Ovary (tissue), 3 donors: Measurements from ENCODE around the gene ARF1.

ENCODE experiments used
- POLR2A ChIP-seq: fragments of 450-650 bp; IDR thresholded peaks from one replicate; pipeline ENCODE4 v1.6.1; 2017; ENCODE audit warnings: antibody characterized with exemption, mild to moderate bottlenecking, moderate library complexity
- TF ChIP-seq, protein P1 (sequence below), 3 donors: fragments of 450-650 bp in 2 of 3; fragments of 200-600 bp in 1 of 3; IDR thresholded peaks; one replicate each; pipeline versions ENCODE4 v1.5.1 to v1.8.0; 2016 to 2022; ENCODE audit warnings: antibody characterized with exemption in 3 of 3, mild to moderate bottlenecking in 1 of 3
- donor health status: DM: no; HTN: no; CAD: no.

DNA sequence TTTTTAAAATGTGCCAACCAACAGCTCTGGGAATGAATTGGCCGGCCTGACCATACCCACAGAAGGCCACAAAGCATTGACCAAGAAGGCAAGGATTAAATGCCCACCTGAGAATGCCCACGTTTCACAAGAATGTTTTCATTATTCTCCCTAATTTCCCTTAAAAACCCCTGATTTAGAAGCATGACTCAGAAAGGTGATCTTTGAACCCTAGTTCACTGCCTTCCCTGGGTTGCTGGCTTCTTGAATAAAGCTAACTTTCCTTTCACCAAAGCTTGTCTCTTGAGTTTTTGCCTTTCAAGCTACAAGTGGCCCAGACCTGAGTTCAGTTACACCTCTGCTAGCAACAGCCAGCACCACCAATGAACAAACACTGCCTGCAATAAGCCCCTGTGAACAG is 41.0 kb downstream of the ARF1 start:
- no peak for TF ChIP-seq POLR2A
- TF ChIP-seq, protein P1, sequence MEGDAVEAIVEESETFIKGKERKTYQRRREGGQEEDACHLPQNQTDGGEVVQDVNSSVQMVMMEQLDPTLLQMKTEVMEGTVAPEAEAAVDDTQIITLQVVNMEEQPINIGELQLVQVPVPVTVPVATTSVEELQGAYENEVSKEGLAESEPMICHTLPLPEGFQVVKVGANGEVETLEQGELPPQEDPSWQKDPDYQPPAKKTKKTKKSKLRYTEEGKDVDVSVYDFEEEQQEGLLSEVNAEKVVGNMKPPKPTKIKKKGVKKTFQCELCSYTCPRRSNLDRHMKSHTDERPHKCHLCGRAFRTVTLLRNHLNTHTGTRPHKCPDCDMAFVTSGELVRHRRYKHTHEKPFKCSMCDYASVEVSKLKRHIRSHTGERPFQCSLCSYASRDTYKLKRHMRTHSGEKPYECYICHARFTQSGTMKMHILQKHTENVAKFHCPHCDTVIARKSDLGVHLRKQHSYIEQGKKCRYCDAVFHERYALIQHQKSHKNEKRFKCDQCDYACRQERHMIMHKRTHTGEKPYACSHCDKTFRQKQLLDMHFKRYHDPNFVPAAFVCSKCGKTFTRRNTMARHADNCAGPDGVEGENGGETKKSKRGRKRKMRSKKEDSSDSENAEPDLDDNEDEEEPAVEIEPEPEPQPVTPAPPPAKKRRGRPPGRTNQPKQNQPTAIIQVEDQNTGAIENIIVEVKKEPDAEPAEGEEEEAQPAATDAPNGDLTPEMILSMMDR (IDR thresholded peaks at IDR 0.05) = no peak
